ENCODE measurements around the gene IGSF9.

The IGSF9 gene, protein sequence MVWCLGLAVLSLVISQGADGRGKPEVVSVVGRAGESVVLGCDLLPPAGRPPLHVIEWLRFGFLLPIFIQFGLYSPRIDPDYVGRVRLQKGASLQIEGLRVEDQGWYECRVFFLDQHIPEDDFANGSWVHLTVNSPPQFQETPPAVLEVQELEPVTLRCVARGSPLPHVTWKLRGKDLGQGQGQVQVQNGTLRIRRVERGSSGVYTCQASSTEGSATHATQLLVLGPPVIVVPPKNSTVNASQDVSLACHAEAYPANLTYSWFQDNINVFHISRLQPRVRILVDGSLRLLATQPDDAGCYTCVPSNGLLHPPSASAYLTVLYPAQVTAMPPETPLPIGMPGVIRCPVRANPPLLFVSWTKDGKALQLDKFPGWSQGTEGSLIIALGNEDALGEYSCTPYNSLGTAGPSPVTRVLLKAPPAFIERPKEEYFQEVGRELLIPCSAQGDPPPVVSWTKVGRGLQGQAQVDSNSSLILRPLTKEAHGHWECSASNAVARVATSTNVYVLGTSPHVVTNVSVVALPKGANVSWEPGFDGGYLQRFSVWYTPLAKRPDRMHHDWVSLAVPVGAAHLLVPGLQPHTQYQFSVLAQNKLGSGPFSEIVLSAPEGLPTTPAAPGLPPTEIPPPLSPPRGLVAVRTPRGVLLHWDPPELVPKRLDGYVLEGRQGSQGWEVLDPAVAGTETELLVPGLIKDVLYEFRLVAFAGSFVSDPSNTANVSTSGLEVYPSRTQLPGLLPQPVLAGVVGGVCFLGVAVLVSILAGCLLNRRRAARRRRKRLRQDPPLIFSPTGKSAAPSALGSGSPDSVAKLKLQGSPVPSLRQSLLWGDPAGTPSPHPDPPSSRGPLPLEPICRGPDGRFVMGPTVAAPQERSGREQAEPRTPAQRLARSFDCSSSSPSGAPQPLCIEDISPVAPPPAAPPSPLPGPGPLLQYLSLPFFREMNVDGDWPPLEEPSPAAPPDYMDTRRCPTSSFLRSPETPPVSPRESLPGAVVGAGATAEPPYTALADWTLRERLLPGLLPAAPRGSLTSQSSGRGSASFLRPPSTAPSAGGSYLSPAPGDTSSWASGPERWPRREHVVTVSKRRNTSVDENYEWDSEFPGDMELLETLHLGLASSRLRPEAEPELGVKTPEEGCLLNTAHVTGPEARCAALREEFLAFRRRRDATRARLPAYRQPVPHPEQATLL

DNA sequence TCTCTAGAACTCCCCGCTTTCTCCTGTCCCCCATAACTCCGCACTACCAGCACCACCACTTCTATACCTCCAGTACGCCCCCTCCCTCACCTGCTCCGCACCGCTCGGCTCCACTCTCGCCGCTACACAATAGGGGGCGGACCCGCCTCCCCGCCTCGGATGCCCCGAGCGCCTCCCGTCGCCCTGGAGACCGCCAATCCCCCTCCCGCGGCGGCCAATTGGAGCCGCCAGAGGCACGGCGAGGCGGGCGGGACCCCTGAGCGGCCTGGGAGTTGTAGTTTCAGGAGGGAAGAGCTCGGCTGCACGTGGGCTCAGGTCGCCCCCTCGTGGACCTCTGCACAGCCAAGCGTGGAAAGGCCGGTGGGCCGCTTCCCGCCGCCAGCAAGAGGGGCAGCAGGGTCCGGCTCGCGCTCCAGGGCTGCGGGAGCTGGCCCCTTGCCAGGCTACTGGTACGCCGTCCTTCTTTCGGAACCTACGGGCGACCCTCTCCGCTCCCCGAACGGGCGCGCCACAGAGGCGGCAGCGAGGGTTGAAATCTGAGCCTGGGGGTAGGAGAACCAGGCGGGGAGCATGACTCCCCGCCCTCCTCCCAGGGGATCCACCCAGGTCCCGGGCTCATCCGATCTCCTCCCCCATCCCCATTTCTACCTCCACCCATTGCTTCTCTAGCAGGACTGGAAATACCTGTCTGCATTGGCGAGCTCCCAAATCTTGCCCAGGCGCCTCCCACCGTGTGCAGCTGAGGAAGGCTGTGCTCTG, at the start of gene IGSF9:
Gene IGSF9 (minus strand): TSS at position 131 of the 759 bp plus-strand sequence. CDS start 2,159 bp downstream, outside the sequence.
- DNase-seq (ENCODE audit: low read depth), result no peak

DNA sequence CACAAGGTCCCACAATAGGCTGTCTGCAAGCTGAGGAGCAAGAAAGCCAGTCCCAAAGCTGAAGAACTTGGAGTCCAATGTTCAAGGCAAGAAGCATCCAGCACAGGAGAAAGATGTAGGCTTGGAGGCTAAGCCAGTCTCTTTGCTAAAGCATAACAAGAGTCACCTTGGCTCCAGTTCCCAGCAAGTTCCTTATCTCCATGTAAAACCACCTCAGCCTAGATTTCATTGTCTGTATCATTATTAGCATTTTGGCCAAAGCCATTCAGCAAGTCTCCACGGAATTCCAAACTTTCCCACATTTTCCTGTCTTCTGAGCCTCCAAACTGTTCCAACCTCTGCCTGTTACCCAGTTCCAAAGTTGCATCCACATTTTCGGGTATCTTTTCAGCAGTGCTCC, 49.5 kb upstream of the IGSF9 start:
- no peak for DNase-seq (ENCODE audit: low read depth)

DNA sequence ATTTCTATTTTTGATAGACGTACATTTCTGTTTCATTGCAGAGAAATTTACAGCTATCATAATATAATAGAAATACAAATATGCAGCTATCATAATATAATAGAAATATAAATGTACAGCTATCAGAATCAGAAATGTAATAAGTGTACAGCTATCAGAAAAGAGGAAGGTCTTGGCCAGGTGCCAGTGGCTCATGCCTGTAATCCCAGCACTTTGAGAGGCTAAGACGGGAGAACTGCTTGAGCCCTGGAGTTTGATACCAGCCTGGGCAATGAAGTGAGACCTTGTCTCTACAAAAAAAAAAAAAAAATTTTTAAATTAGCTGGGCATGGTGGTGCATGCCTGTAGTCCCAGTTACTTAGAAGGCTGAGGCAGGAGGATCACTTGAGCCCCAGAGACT, 48.5 kb upstream of the IGSF9 start:
- no peak for DNase-seq (ENCODE audit: low read depth)

DNA sequence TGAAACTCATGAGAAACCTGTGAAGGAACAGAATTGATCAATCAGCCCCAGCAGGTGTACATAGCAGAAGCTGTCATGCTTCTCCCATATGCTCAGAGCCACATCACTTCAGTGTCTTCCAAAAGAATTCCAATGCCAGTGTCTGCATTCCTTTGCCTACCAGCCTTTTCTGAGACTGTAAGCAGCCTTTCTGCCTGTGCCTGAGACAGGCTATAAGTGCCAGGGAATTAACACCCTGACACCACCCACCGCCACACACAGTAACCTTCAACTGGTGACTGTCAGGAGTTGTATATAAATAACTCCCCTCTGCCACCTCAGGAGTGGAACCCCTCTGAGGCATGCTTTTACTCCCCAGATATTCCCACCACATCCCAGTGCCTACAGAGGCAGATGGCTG, 46.7 kb upstream of the IGSF9 start:
- DNase-seq (ENCODE audit: low read depth), result no peak

DNA sequence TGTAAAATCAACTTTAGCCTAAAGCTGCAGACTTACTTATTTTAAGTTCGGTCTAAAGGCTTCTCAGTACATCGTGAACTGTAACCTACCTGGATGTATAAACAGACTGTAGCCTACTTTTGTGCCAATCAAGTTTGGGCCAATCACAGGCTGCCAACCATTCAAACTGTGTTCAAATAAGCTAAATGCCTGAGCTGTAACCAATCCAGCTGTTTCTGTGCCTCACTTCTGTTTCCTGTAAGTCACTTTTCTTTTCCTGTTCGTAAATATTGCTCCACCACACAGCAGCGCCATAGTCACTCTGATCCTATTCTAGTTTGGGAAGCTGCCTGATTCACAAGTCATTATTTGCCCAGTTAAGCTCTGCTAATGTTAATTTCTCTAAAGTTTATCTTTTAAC, 46.1 kb upstream of the IGSF9 start:
- DNase-seq (ENCODE audit: low read depth), result peak; percentile 18

DNA sequence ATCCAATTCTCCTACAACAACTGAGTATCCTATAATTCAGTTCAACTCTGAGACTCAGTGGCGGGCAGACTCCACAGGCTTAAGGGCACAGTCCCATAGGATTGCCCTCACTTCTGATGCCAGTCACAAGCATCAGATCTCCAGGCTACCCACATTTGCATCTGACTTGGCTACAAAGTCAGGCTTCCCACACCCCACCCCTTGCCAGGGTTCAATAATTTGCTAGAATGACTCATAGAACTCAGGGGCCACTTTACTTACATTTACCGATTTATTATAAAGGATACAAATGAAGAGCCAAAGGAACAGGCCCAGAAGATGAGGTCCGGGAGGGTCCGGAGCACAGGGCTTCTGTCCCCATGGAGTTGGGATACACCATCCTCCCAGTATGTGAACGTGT, 44.6 kb upstream of the IGSF9 start:
- no peak for DNase-seq (ENCODE audit: low read depth)

DNA sequence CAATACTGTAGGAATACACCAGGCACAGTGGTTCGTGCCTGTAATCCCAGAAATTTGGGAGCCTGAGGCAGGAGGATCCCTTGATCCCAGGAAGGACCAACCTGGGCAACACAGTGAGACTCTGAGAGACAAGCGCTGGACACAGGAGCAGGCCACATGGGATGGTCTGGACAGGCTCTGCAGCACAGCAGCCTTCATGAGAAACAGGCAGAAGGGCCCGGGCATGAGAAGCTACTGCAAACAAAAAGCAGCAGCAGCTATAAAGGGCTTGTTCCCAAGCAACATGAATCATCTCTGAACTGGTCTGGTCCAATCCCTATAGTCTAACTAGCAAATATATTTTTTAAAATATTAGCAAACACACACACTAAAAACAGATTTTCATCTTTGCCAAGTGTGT, 44.2 kb upstream of the IGSF9 start:
- peak; percentile 21 for DNase-seq (ENCODE audit: low read depth)

DNA sequence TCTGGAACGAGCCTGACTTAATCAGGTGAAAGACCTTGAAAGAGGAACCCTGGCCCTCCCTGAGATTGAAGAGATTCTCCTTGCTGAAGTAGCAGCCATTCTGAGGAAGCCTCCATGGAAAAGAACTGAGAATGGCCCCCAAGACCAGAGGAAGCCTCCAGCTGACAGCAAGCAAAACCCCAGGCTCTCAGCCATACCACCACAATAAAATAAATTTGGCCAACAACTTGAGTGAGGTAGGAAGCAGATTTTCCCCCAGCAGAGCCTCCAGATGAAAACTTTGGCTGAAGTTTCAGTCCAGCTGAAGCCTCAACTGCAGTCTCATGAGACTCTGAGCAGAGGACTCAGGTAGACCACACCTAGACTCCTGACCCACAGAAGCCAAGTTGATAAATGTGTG, 42.6 kb upstream of the IGSF9 start:
- no peak for DNase-seq (ENCODE audit: low read depth)

DNA sequence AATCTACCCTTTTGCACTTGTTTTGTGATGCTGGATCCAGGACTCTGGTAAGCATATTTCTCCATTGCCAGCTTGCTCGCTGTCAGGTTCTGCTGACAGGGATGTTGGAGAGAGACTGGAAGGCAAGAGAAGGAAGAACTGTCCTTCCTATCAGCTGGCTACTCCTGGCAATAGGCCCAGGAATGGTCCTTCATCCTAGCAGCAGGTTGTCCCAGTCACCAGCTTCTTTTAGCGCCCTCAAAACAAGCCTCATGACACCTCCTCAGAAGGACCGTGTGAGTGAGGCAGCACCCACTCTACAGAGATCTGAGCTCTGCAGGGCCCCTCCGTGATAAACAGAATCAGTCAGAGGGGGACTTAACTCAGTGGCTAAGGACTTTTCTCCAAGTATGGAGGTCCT, 41.8 kb upstream of the IGSF9 start:
- no peak for DNase-seq (ENCODE audit: low read depth)

DNA sequence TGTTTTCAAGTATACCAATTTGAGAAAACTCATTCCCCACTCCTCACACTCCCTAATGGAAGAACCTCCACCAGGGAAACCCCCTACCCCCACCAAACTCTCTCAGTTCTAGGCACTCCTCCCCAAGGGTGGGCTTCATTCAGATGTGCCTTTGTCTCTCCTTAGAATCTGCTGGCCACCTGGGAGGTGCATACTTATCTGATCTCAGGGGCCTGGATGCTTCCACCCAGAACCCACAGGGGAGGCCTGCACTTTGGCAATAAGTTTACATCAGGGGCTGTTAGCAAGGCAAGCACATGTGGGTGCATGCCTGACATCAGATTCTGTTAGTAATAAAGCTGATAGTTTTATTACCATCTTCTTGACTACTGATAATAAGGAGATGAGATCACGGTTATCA, 41.1 kb upstream of the IGSF9 start:
- DNase-seq (ENCODE audit: low read depth), result no peak

DNA sequence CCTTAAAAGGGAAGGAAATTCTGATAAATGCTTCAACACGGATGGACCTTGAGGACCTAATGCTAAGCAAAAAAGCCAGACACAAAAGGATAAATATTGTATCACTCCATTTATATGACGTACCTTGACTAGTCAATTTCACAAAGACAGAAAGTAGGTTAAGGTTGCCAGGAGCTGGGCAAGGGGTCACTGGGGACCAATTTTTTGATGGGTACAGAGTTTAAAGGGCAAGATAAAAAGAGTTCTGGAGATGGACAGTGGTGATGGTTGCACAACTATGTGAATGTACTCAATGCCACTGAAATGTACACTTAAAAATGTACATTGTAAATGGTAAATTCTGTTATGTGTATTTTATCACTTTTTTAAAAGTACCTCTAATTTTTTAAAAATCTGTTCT, 40.7 kb upstream of the IGSF9 start:
- DNase-seq (ENCODE audit: low read depth), result no peak

DNA sequence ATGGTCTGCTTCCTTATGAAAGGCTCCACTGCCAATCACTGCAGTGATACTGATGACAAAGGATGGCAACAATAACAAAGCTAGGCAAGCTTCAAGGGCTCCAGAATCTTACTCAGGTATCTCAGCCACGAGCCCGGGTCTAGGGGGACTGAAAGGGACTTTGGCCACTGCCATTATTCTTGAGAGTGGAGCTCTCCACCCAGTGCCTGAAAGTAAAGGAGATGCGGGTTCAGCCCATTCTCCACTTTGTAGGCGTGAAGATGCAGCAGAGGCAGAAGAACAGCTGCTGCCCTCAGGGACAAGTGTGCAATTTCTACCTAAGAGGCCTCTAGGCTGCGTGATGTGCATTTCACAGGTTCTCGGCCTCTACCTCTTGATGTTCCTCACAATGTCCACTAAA, 40.1 kb upstream of the IGSF9 start:
- no peak for DNase-seq (ENCODE audit: low read depth)

DNA sequence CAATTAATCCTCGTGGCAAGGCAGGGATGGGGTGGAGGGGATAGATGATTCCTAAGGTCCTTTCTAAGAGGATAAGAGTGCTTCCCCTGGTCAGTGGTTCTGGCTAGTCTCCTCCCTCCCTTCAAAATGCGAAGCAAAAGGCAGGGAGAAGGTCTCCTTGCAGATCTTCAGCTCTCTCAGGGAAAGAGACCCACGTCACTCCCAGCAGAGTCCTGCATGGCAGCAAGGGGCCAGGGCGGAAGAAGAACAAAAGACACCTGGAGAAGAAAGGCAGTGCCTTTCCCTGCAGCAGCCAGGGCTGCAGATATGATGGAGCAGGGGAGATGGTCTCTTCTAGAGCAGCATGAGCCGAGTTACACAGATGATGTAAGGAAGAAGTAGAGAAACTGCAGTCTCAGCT, 38.3 kb upstream of the IGSF9 start:
- no peak for DNase-seq (ENCODE audit: low read depth)

DNA sequence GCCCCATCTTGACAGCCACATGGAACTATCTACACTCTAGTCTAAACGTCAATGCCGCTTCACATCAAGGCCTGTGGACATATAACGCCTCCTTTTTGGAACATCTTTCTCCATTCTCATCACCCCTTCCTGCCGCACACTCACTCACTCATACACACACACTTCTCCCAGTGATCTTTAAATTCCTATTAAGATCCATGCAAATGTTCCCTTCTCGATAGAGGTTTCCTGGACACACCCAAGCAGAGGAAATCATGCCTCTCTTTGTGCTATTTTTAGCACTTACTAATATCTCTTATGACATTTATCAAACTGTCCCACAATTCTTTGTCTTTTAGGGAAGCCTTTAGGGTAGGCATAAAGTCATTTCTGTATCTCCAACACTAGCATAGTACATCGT, 36.9 kb upstream of the IGSF9 start:
- DNase-seq (ENCODE audit: low read depth), result no peak

DNA sequence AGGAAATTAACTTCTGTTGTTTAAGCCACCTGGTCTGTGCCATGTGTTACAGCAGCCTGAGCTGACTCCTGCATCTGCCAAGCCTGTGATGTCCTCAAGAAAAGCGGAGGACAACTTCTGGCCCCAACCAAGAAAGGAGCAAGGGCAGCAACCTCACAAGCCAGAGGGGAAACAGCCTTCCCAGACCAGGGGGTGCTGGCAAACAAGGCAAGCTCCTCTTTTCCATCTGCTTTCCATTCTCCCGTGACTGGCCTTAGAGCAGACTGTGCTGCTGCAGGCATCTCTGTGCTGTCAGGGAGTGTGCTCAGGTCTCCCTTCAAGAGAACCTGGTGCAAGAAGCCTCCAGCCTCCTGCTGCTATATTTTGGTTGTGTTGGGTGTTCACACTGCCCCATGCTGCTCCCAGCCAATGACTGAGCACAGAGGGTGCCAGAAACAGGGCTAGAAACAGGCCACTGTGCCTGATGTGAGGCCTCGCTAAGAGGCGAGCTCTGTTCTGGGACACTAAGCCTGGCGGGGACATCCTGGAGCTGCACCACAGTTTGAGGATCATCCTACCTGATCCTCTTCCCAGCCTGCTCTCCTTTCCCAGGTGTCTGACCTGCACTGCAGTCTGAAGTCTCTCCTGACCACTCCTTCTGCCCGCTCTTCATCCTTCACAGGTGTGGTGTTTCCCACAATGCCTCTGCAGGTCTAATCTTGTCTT, 36.1 kb upstream of the IGSF9 start:
- DNase-seq (ENCODE audit: low read depth), result no peak

DNA sequence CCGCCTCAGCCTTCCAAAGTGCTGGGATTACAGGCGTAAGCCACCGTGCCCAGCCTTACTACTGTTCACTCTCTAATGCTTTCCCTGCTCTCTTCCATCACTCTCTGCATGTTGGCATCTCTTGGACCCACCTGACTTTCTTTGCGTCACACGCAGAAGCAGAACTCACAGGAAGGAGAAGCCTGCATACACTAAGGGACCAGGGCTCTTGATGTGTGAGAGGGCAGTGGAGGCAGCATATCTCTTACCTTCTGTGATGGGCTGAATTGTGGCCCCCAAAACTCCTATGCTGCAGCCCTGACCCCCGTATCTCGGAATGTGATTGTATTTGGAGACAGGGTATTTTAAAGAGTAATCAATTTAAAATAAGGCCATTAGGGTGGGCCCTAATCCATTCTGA, 35.4 kb upstream of the IGSF9 start:
- DNase-seq (ENCODE audit: low read depth), result no peak

DNA sequence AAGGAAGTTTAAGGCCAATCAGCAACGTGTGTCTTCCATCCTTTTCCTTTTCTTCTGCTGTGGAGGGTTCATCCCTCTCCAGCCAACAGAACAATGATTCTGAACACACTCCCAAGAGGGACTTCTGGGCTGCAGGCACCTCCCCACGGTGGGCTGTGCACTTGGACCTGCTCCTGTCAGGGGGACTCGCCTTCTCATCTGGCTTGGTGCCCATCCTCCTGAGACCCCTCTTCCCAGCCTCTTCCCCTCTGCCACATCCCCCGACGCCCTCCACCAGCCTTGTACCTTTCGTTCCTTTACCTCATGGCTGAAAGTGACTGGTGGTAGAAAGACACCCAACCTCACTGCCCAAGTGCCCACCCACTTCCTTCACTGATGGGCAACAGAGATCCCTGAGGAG, 34.7 kb upstream of the IGSF9 start:
- DNase-seq (ENCODE audit: low read depth), result no peak

DNA sequence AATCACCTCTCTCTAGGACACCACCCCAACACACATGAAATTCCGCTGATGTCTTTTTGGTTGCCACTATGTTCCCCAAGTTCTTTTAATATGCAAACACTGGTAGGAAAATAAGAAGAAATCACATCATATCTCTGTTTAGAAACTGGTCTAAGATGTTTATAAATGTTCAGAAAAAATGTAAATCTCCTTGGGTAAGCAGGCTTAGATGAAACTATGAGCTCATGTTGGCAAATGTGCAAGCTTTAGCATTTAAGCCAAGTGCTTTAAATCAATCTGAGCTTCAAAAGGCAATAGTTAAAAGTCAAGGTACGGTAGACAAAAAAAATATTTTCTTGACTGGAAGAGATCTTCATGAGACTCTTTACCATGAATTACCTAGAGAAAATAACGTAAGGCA, 33.8 kb upstream of the IGSF9 start:
- no peak for DNase-seq (ENCODE audit: low read depth)

DNA sequence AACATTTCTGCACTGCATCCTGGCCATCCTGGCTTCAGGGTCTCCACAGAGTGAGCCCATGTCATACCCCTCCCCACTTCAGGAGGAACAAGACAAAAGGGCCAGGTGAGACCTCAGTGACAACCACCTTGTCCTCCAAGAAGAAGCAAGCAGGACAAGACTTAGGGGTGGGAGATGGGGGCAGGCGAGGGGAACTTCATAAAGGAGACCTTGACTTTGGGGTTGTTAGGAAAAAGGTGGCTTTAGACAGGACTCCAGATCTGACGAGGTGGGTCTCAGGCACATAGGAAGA, 32.6 kb upstream of the IGSF9 start:
- DNase-seq (ENCODE audit: low read depth), result no peak

DNA sequence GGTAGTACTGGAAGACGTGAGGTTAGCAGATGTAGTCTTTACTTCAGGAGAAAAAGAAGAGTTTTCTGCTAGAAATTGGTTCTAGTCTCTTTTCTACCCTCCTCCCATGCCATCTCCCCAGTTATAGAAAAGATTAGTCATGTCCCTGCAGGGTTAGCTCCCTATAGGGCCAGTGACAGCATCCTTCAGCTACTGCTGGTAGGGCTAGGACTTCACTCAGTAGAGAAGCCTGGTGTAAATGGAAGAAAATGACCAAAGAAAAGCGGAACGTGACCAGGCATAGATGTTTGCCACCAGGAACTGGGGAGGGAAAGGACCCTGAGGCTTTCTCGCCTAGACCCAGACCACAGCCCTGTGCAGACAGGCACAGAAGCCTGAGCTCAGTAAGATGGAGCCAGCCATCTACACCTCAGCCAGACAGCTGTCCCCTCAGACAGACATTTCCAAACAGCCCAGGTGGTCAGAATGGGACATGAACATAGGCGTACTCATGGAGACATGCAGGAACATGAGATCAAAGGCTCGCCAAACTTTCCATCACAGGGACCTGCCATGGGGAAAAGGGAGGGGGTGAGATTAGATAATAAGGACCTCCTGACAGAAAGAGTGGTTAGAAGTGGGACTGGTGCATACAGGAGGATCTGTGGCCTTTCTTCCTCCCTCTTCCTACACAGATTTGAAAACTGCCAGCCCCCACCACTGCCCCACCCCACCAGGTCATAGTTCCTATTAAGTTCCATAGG, 32.1 kb upstream of the IGSF9 start:
- DNase-seq (ENCODE audit: low read depth), result no peak
